Activated CD4-positive, alpha-beta T cell treated with anti-CD3 and anti-CD28 coated beads for 24 hours (primary cell): ENCODE data around the gene CALN1.

Experiments
- DNase-seq, 2 donors: peaks; one replicate each; pipeline ENCODE4 v3.0.0-alpha.2; 2020; ENCODE audit warnings: low read depth in 2 of 2

Gene CALN1

GRCh38 chr7:72038022-72038732 lies 374.0 kb downstream of the CALN1 start:
- DNase-seq: no peak

- no peak for DNase-seq
These were observed 374.6 kb downstream of the CALN1 start for GRCh38 chr7:72037516-72037915.

GRCh38 chr7:72035266-72035665 lies 376.9 kb downstream of the CALN1 start:
- DNase-seq: no peak

- DNase-seq: no peak
These were observed 379.2 kb downstream of the CALN1 start for GRCh38 chr7:72032934-72033333.

GRCh38 chr7:72030994-72031667 lies 381.0 kb downstream of the CALN1 start:
- no peak for DNase-seq

GRCh38 chr7:72028267-72028666 lies 383.9 kb downstream of the CALN1 start:
- no peak for DNase-seq

- no peak for DNase-seq
These were observed 386.7 kb downstream of the CALN1 start for GRCh38 chr7:72025381-72025960.

GRCh38 chr7:72023926-72024325 lies 388.2 kb downstream of the CALN1 start:
- DNase-seq: no peak

GRCh38 chr7:72021716-72022115 lies 390.4 kb downstream of the CALN1 start:
- DNase-seq: no peak

- DNase-seq: no peak
These were observed 391.8 kb downstream of the CALN1 start for GRCh38 chr7:72020311-72020710.

GRCh38 chr7:72019436-72019835 lies 392.7 kb downstream of the CALN1 start:
- DNase-seq: no peak

- no peak for DNase-seq
These were observed 394.4 kb downstream of the CALN1 start for GRCh38 chr7:72017756-72018155.

GRCh38 chr7:72016574-72016973 lies 395.6 kb downstream of the CALN1 start:
- no peak for DNase-seq

- no peak for DNase-seq
These were observed 397.0 kb downstream of the CALN1 start for GRCh38 chr7:72015136-72015535.

- no peak for DNase-seq
These were observed 405.1 kb downstream of the CALN1 start for GRCh38 chr7:72007018-72007417.

GRCh38 chr7:72003236-72003635 lies 408.9 kb downstream of the CALN1 start:
- no peak for DNase-seq

- DNase-seq: no peak
These were observed 416.0 kb downstream of the CALN1 start for GRCh38 chr7:71996141-71996540.

GRCh38 chr7:71995111-71995510 lies 417.0 kb downstream of the CALN1 start:
- no peak for DNase-seq

- no peak for DNase-seq
These were observed 420.6 kb downstream of the CALN1 start for GRCh38 chr7:71991586-71991985.

GRCh38 chr7:71990138-71990462 lies 422.0 kb downstream of the CALN1 start:
- DNase-seq: no peak

GRCh38 chr7:71988201-71988600 lies 423.9 kb downstream of the CALN1 start:
- DNase-seq: no peak

GRCh38 chr7:71987200-71987767 lies 424.9 kb downstream of the CALN1 start:
- DNase-seq: no peak

- DNase-seq: no peak
These were observed 427.8 kb downstream of the CALN1 start for GRCh38 chr7:71984348-71984747.
